ENCODE results near the gene EFNA5. TPM values are rescaled to one million over a fixed set of nuclear protein-coding genes. Genes with fewer than 3 reads are reported as not detected.

The EFNA5 gene
- total and polyA plus RNA-seq, 2 of the 8 experiments (the other 6 are each of a cell fraction or from before 2014, with no cell fraction given): 9.6 to 21.8 TPM

GRCh38 chr5:107484281-107484680 is 186.5 kb downstream of the EFNA5 start:
- CTCF ChIA-PET (ENCODE audit: partially characterized antibody): interaction anchor here (1.1 to 1.7 kb wide), 2 partner anchors 15 to 155 kb away, joined by 3 to 4 read pairs; no protein-coding TSS in a partner anchor
- H3K4me2 ChIP-seq (ENCODE audit: insufficient read depth in 1 of 2, low read depth in 2 of 2, low read length in 2 of 2): no peak overlapping the region
- 91% methylated on average over 4 of the region's 4 CpGs; no CpG with 5 or more reads in 1 of the 2 experiments for WGBS, 2 experiments (ENCODE audit: extremely low coverage in 1 of 2, insufficient coverage in 1 of 2, insufficient read length in 1 of 2, insufficient replicate concordance in 2 of 2, low coverage in 1 of 2, low lambda C conversion rate in 2 of 2, missing lambda C conversion rate in 1 of 2)
- no peak overlapping the region; a peak in 1 of 7 replicates for H3K9ac ChIP-seq (replicated peaks in 1 of 4; ENCODE audit: extremely low read depth in 1 of 4, low read depth in 3 of 4, low read length in 3 of 4)
- no peaks in the 10 kb centered on the region for H4K20me1 ChIP-seq (replicated peaks in 1 of 2; ENCODE audit: control insufficient read depth in 1 of 2, insufficient read depth in 2 of 2, low read length in 2 of 2)
- no peak overlapping the region for H3K4ac ChIP-seq (replicated peaks; ENCODE audit: insufficient read length, low read depth, low read length)
- H3K79me2 ChIP-seq (ENCODE audit: control insufficient read depth in 1 of 2, insufficient read depth in 2 of 2, low read length in 2 of 2): no peaks in the 10 kb centered on the region
- no peak overlapping the region for H2BK12ac ChIP-seq (ENCODE audit: low read depth, low read length)
- FAIRE-seq (no peak), DNase-seq (ENCODE audit: low read depth in 1 of 2, low spot score in 2 of 2) (no peak)
- H4K5ac ChIP-seq (ENCODE audit: insufficient read length, low read depth, low read length): no peak overlapping the region
- POLR2A ChIA-PET (ENCODE audit: partially characterized antibody): no interaction called here
- H2AK5ac ChIP-seq (ENCODE audit: low read depth, low read length): no peak overlapping the region
- H3K23me2 ChIP-seq (ENCODE audit: low read depth, low read length): no peaks in the 10 kb centered on the region
- no peak for TF ChIP-seq TEAD4 (IDR thresholded peaks at IDR 0.05; ENCODE audit: low read depth, low read length)
- TF ChIP-seq BACH1 (IDR thresholded peaks at IDR 0.05; ENCODE audit: low read length): no peak
- no peak overlapping the region for H2AFZ ChIP-seq (ENCODE audit: low read length)
- H3K23ac ChIP-seq (ENCODE audit: insufficient read length): no peak overlapping the region
- H3K4me3 ChIP-seq (ENCODE audit: extremely low read depth in 1 of 4, insufficient read depth in 2 of 4, low read depth in 3 of 4, low read length in 4 of 4): no peak overlapping the region
- H2BK5ac ChIP-seq (ENCODE audit: low read depth, low read length): no peak overlapping the region
- no peaks in the 10 kb centered on the region for H3K79me1 ChIP-seq (ENCODE audit: low read depth, low read length)
- H2BK20ac ChIP-seq (ENCODE audit: low read length): no peak overlapping the region
- H3K4me1 ChIP-seq (replicated peaks in 1 of 4; ENCODE audit: control insufficient read depth in 3 of 4, insufficient read depth in 4 of 4, low read length in 3 of 4): peaks cover 0 to 17% (median 8%) of the 10 kb centered on the region in 4 experiments; a peak in 6 of 7 replicates
- no peak overlapping the region for H3K56ac ChIP-seq (replicated peaks; ENCODE audit: insufficient read length, low read depth, low read length)
- no peak overlapping the region for H3K14ac ChIP-seq (ENCODE audit: insufficient read length)
- no peaks in the 10 kb centered on the region for H3K27me3 ChIP-seq (replicated peaks in 1 of 4; ENCODE audit: control insufficient read depth in 3 of 4, extremely low read depth in 1 of 4, insufficient read depth in 3 of 4, low read length in 3 of 4)
- H4K8ac ChIP-seq (ENCODE audit: extremely low read depth, insufficient read depth, low read length): no peak overlapping the region
- H3K18ac ChIP-seq (ENCODE audit: extremely low read depth, low read length): no peak overlapping the region
- no peak overlapping the region for H2BK15ac ChIP-seq (ENCODE audit: low read length)
- H3K36me3 ChIP-seq (ENCODE audit: control insufficient read depth in 2 of 4, insufficient read depth in 4 of 4, low read length in 3 of 4): no peaks in the 10 kb centered on the region
- H4K91ac ChIP-seq (replicated peaks; ENCODE audit: insufficient read length, low read length): no peak overlapping the region
- H3K27ac ChIP-seq (ENCODE audit: low read depth, low read length): no peak overlapping the region
- no peak overlapping the region for H2BK120ac ChIP-seq (replicated peaks; ENCODE audit: low read depth, low read length)
- H3K9me3 ChIP-seq (ENCODE audit: insufficient read depth in 2 of 2, low read depth in 1 of 2, low read length in 1 of 2): no peaks in the 10 kb centered on the region

Data from H1 (cell line).